Astrocyte (in vitro differentiated cells and primary cell): Measurements from ENCODE around the gene AKAIN1. TPM values are rescaled to one million over a fixed set of nuclear protein-coding genes. Genes with fewer than 3 reads are reported as not detected.

ENCODE experiments used
- DNase-seq: peaks from one replicate; pipeline ENCODE4 v3.0.0-alpha.2; 2010; ENCODE audit warnings: low read depth
- FAIRE-seq: peaks from 2 replicates; lab custom pipeline; 2011; peaks lifted over from hg19 to GRCh38; lab: Jason Lieb, UNC
- H2AFZ ChIP-seq: 2 replicates; pipeline ENCODE4 v1.6.0; 2012; ENCODE audit warnings: low read depth, low read length, inconsistent platforms
- H3K27ac ChIP-seq: 2 replicates; pipeline ENCODE4 v1.5.1; 2011; ENCODE audit warnings: low read depth, low read length, inconsistent platforms
- H3K27me3 ChIP-seq: 2 replicates; pipeline ENCODE4 v1.6.0; 2011; ENCODE audit warnings: low read length, inconsistent platforms; ENCODE audit not compliant: insufficient read depth
- H3K36me3 ChIP-seq: 2 replicates; pipeline ENCODE4 v1.5.1; 2011; ENCODE audit warnings: low read length, inconsistent platforms; ENCODE audit not compliant: insufficient read depth
- H3K4me1 ChIP-seq: 2 replicates; pipeline ENCODE4 v1.5.1; 2011; ENCODE audit warnings: low read length, inconsistent platforms; ENCODE audit not compliant: insufficient read depth
- H3K4me2 ChIP-seq: 2 replicates; pipeline ENCODE4 v1.6.0; 2012; ENCODE audit warnings: low read length, inconsistent platforms
- H3K4me3 ChIP-seq: 2 replicates; pipeline ENCODE4 v1.5.1; 2011; ENCODE audit warnings: low read depth, mild to moderate bottlenecking, low read length, inconsistent platforms; ENCODE audit not compliant: insufficient read depth
- H3K79me2 ChIP-seq: 2 replicates; pipeline ENCODE4 v1.6.0; 2012; ENCODE audit warnings: mild to moderate bottlenecking, low read length, inconsistent platforms; ENCODE audit not compliant: insufficient read depth
- H3K9ac ChIP-seq: 2 replicates; pipeline ENCODE4 v1.6.0; 2012; ENCODE audit warnings: mild to moderate bottlenecking, low read length, inconsistent platforms
- H3K9me3 ChIP-seq: 2 replicates; pipeline ENCODE4 v1.5.1; 2012; ENCODE audit warnings: low read depth, mild to moderate bottlenecking, low read length, inconsistent platforms; ENCODE audit not compliant: insufficient read depth
- H4K20me1 ChIP-seq: 2 replicates; pipeline ENCODE4 v1.6.0; 2012; ENCODE audit warnings: low read length, inconsistent platforms; ENCODE audit not compliant: insufficient read depth
- H3K27ac Mint-ChIP-seq: one replicate; pipeline ENCODE4 v1.8.0; 2021; ENCODE audit warnings: mild to moderate bottlenecking, mixed read lengths; ENCODE audit not compliant: unreplicated experiment
- H3K27me3 Mint-ChIP-seq: one replicate; pipeline ENCODE4 v1.8.0; 2021; ENCODE audit warnings: low read depth, mixed read lengths; ENCODE audit not compliant: unreplicated experiment
- H3K36me3 Mint-ChIP-seq: one replicate; pipeline ENCODE4 v1.8.0; 2021; ENCODE audit warnings: low read depth, mixed read lengths; ENCODE audit not compliant: unreplicated experiment
- H3K4me1 Mint-ChIP-seq: one replicate; pipeline ENCODE4 v1.8.0; 2021; ENCODE audit warnings: low read depth, mixed read lengths; ENCODE audit not compliant: unreplicated experiment
- H3K4me3 Mint-ChIP-seq: one replicate; pipeline ENCODE4 v1.8.0; 2021; ENCODE audit warnings: mild to moderate bottlenecking, moderate library complexity, mixed read lengths; ENCODE audit not compliant: unreplicated experiment
- H3K9me3 Mint-ChIP-seq: one replicate; pipeline ENCODE4 v1.8.0; 2021; ENCODE audit warnings: mild to moderate bottlenecking, mixed read lengths; ENCODE audit not compliant: unreplicated experiment
- CTCF ChIP-seq: IDR thresholded peaks from 2 replicates; pipeline ENCODE4 v1.5.1; 2011; ENCODE audit warnings: low read depth, mild to moderate bottlenecking, inconsistent platforms, low read length, moderate library complexity; ENCODE audit not compliant: insufficient read depth
- EZH2 ChIP-seq: IDR thresholded peaks from 2 replicates; pipeline ENCODE4 v1.6.1; 2012; ENCODE audit warnings: mild to moderate bottlenecking, low read length, inconsistent platforms; ENCODE audit not compliant: insufficient read depth
- total RNA-seq: library from RNA; stranded (reverse); gene quantifications from 2 replicates; pipeline ENCODE4 v1.2.1, GENCODE V29; 2021

The AKAIN1 gene
- total RNA-seq, 1 donor from 2014 or later = not detected

GRCh38 chr18:5237083-5237722 lies 40.1 kb upstream of the AKAIN1 start:
- peak overlapping the region; percentile 92 for H3K4me2 ChIP-seq
- Mint-ChIP-seq H3K4me1 (peaks cover 10% of the 10 kb centered on the region), H3K4me3 (peak overlapping the region; percentile 99), H3K27ac (peak overlapping the region; percentile 96), H3K27me3 (no peaks in the 10 kb centered on the region), H3K9me3 (no peaks in the 10 kb centered on the region), H3K36me3 (peaks cover 2% of the 10 kb centered on the region)
- H3K27ac ChIP-seq = peak overlapping the region; percentile 98
- FAIRE-seq = no peak
- peaks cover 12% of the 10 kb centered on the region for H4K20me1 ChIP-seq
- H2AFZ ChIP-seq = peak overlapping the region; percentile 97
- peaks cover 2% of the 10 kb centered on the region for H3K36me3 ChIP-seq
- peak; percentile 16 for DNase-seq
- no peaks in the 10 kb centered on the region for H3K27me3 ChIP-seq
- H3K79me2 ChIP-seq = peaks cover 33% of the 10 kb centered on the region
- H3K9me3 ChIP-seq = no peaks in the 10 kb centered on the region
- H3K4me3 ChIP-seq = peak overlapping the region; percentile 80
- peak overlapping the region; percentile 96 for H3K9ac ChIP-seq
- TF ChIP-seq CTCF = no peak
- H3K4me1 ChIP-seq = peaks cover 16% of the 10 kb centered on the region

- Histone ChIP-seq H3K79me2 (no peaks in the 10 kb centered on the region), H4K20me1 (no peaks in the 10 kb centered on the region), H3K27ac (no peak overlapping the region), H3K9me3 (no peaks in the 10 kb centered on the region), H3K36me3 (no peaks in the 10 kb centered on the region), H3K9ac (no peak overlapping the region), H3K4me3 (no peak overlapping the region), H3K4me1 (no peaks in the 10 kb centered on the region), H2AFZ (no peak overlapping the region), H3K4me2 (no peak overlapping the region), H3K27me3 (no peaks in the 10 kb centered on the region)
- H3K27ac Mint-ChIP-seq = no peak overlapping the region
- no peaks in the 10 kb centered on the region for H3K9me3 Mint-ChIP-seq
- DNase-seq = no peak
- H3K36me3 Mint-ChIP-seq = no peaks in the 10 kb centered on the region
- no peak for TF ChIP-seq EZH2
- TF ChIP-seq CTCF = no peak
- no peaks in the 10 kb centered on the region for H3K4me1 Mint-ChIP-seq
- FAIRE-seq = no peak
- H3K27me3 Mint-ChIP-seq = no peaks in the 10 kb centered on the region
- H3K4me3 Mint-ChIP-seq = no peak overlapping the region
Observed at GRCh38 chr18:5214583-5215351, 17.7 kb upstream of the AKAIN1 start.
